Uterus (tissue), 2 donors: ENCODE results near the gene NRXN3.

Source experiments
- CTCF ChIP-seq, 4 experiments: fragments of 200-600 bp in 2 of 4; fragments of 450-650 bp in 2 of 4; sonication (generic) in 2 of 4; IDR thresholded peaks; one replicate each; pipeline ENCODE4 v1.5.1; 2016 to 2019; ENCODE audit warnings: antibody characterized with exemption in 4 of 4, mild to moderate bottlenecking in 2 of 4, moderate library complexity in 1 of 4
- POLR2A ChIP-seq, 2 donors: fragments of 450-650 bp; IDR thresholded peaks; one replicate each; pipeline ENCODE4 v1.6.1; 2016; ENCODE audit warnings: antibody characterized with exemption in 2 of 2, mild to moderate bottlenecking in 1 of 2, moderate library complexity in 1 of 2

- no peak for TF ChIP-seq POLR2A (IDR thresholded peaks at IDR 0.05)
- TF ChIP-seq CTCF (IDR thresholded peaks at IDR 0.05), result no peak
These were observed 1431.9 kb downstream of the NRXN3 start for GRCh38 chr14:79602045-79602444.
